GM18951 (cell line): ENCODE data around the gene SOX9.

Source experiments
- POLR2A ChIP-seq: IDR thresholded peaks from 4 replicates; pipeline ENCODE4 v1.6.1; 2011; ENCODE audit warnings: mild to moderate bottlenecking; ENCODE audit not compliant: insufficient read length, insufficient read depth; ENCODE audit errors: extremely low read depth
- in situ Hi-C: fragments of 300-500 bp; cut with MboI; formaldehyde crosslinking; loops from one replicate; pipeline ENCODE4 v1.12.0; 2022; ENCODE audit warnings: low sequenced_read_pairs, mixed read lengths, inconsistent platforms; ENCODE audit not compliant: unreplicated experiment

Gene SOX9

GRCh38 chr17:72116661-72117521 lies 3.9 kb upstream of the SOX9 start:
- in situ Hi-C loops = loop anchor here (25.0 kb wide), 3 partner anchors 420 to 1480 kb away; no protein-coding TSS in a partner anchor
- TF ChIP-seq POLR2A = no peak

- in situ Hi-C loops = loop anchor here (25.0 kb wide), 3 partner anchors 420 to 1480 kb away; no protein-coding TSS in a partner anchor
- no peak for TF ChIP-seq POLR2A
Observed at GRCh38 chr17:72117535-72118334, 3.1 kb upstream of the SOX9 start.

- in situ Hi-C loops = loop anchor here (25.0 kb wide), 3 partner anchors 419 to 1481 kb away; no protein-coding TSS in a partner anchor
- no peak for TF ChIP-seq POLR2A
Observed at GRCh38 chr17:72118335-72119076, 2.3 kb upstream of the SOX9 start.

GRCh38 chr17:72119077-72119872 lies 1.5 kb upstream of the SOX9 start:
- in situ Hi-C loops = loop anchor here (25.0 kb wide), 3 partner anchors 418 to 1482 kb away; no protein-coding TSS in a partner anchor

GRCh38 chr17:72119873-72120641 lies 763 bp upstream of the SOX9 start:
- in situ Hi-C loops = loop anchor here (25.0 kb wide), 3 partner anchors 417 to 1483 kb away; no protein-coding TSS in a partner anchor
- TF ChIP-seq POLR2A = no peak

More at GRCh38 chr17:72119077-72119872, 1.5 kb upstream of the SOX9 start:
- no peak for TF ChIP-seq POLR2A

GRCh38 chr17:72121164-72122009 lies 567 bp downstream of the SOX9 start:
- in situ Hi-C loops = loop anchor here (25.0 kb wide), 3 partner anchors 416 to 1484 kb away; no protein-coding TSS in a partner anchor
- TF ChIP-seq POLR2A = peak; percentile 41

GRCh38 chr17:72122010-72122764 lies 1.4 kb downstream of the SOX9 start:
- in situ Hi-C loops = loop anchor here (25.0 kb wide), 3 partner anchors 415 to 1485 kb away; no protein-coding TSS in a partner anchor

GRCh38 chr17:72122765-72123529 lies 2.1 kb downstream of the SOX9 start:
- in situ Hi-C loops = loop anchor here (25.0 kb wide), 3 partner anchors 414 to 1486 kb away; no protein-coding TSS in a partner anchor
- TF ChIP-seq POLR2A = no peak

More at GRCh38 chr17:72122010-72122764, 1.4 kb downstream of the SOX9 start:
- peak; percentile 11 for TF ChIP-seq POLR2A
